Stimulated activated CD8-positive, alpha-beta memory T cell treated with anti-CD3 and anti-CD28 coated beads, Interleukin-7, amount 100 ng/mL, for 1 hour (primary cell): ENCODE data around the gene TRAF3IP3.
A peak's percentile ranks its signal among the peaks of the same experiment; 100 is the strongest.

Source experiments
- DNase-seq, 2 donors: peaks; one replicate each; pipeline ENCODE4 v3.0.0-alpha.2; 2020; ENCODE audit warnings: low read depth in 2 of 2

The TRAF3IP3 gene

DNA sequence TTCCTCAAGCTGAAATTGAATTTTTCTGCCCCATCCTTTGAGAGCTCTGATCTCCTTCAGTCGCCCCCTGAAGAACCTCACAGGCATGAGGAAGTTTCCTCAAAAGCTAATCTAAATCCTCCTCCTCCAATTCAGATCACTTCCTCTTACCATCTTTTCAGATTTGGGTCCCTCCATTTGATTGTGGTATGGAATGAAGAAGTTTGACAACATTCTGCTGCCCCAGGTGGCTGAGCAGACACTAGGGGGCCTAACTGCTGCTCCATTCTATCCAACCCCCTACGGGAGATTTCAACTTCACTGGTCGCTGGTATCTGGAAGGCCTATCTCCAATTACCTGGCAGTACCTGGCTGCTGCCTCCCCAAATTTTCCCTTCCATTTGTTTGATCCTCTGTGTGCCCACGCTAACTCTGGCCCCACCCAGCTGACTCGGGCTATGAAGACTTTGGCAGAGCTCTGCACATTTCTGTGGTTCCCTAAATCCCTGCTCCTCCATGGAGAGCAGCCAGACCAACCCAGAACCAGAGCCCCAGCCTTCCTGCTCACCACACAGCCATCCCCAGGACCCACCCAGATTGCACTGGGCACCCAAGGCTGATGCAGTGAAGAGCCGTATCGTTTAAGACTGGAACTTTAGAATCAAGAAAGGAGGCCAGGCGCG lies 42.3 kb downstream of the TRAF3IP3 start:
- no peak for DNase-seq

DNA sequence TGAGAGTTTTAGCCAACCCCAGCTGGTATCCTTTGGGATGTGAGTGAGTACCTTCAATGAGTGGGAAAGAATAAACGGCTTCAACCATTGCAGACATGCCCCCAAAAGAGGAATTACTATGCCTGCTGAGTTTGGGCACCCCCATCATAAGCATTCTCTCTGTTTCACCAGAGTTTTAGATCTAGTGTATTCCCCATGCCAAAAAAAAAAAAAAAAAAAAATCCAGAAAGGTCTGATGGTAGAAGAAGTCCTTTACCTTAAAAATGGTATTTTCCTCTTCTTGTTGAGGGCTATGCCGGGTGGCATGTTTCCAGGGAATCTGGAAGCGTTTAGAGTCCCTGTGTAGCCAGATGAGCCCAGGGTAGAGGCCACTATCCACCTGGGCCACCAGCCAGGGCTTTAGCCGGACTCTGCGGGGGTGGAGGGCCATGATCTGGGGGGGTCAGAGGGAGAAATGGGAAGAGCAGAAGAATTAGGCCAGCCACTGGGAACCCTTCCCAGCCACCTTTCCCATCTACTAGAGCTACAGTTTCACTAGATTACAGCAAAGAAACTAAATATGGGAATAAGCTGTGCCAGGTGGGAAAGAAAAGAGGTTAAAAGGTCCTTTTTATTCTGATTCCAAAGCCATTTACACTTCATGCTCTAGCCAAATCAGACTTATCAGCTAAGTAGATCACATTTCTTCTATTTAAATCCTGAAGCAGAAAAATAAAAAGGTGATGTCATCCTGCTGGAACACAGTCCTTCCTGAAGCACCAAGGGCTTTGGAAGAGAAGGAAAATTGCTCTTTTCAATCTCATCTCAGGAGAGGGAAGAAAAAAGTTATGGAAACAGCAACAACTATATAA lies 45.4 kb downstream of the TRAF3IP3 start:
- DNase-seq = no peak

DNA sequence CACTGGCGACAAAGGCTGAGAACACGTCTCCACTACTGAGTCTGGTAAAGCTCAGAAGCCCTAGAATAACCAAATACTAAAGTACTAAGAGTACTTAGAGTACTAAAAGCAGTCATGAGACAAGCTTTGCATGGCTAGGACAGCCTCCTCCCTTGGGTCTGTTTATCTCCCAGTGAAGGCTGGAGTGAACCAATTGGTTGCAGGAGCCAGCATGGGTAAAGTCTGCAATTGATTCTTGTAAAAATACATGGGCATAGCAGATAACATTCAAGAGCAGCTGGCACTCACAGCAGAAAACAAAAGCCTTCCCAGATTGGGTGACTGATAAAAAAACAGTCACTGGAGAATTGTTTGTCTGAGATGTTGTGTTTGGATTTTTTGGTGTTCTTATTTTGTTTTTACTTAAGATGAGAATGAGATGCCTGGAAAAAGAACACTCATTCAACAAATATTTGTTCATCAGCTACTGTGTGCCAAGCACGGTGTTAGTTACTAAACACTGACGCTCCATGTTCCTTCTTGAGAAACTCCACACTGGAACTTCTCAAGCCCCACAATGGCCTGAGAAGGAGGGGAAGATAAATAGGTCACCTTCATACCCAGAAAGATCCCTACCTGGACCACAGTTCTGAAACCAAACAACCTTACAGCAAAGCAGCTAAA lies 46.4 kb downstream of the TRAF3IP3 start:
- DNase-seq = no peak

DNA sequence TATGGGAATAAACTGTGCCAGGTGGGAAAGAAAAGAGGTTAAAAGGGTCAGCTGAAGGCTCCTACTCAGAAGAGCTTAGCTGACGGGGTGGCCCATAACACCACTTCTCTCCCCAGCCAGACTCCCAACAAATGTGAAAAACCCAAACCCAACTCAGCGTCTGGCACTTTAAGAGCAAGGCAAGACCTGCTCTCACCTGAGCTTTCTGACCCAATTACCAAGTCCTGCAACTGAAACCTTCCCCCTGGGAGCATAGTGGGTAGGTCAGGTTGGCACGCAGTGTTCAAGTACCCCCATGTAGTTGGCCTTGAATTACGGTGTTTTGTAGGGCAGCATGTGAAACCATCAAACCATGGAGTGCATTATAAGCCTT lies 46.9 kb downstream of the TRAF3IP3 start:
- no peak for DNase-seq

DNA sequence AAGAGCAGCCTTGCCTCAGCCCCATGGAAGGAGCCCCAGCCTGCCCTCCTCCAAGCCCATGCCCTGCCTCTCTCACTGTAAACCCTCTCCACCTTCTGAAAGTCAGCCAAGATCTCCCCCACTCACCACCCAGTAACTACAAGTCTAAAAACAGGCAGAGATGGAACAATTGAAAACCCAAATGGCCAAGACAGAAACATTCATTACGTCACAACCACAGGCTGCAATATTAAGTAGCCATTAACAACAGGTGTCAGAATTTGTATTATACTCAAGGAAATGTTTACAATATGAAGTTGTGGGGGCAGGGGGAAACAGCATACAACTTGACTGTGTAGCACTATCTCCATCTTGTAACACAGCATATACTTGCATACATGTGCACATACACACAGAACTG lies 47.7 kb downstream of the TRAF3IP3 start:
- DNase-seq = no peak

DNA sequence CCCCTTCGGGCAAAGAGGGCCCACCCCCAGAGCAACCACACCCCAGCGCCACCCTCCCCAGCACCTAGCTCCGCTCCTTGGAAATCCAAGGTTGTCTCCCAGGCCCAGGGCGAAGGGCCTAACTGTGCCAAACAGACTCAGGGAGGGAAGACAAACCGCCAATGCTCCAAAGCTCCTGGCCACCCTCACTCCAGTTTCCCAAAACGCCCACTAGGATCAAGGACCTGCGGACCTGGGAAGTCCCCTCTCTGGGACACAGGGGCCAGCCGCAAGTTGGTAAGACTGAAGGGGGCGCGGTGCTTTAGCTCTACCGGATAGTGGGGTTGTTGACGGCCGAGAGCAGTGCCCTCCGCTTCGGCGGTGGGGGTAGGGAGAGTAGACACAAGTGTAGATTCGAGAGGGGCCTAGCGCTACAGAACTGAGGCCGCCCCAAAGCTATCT lies 49.5 kb downstream of the TRAF3IP3 start:
- no peak for DNase-seq

DNA sequence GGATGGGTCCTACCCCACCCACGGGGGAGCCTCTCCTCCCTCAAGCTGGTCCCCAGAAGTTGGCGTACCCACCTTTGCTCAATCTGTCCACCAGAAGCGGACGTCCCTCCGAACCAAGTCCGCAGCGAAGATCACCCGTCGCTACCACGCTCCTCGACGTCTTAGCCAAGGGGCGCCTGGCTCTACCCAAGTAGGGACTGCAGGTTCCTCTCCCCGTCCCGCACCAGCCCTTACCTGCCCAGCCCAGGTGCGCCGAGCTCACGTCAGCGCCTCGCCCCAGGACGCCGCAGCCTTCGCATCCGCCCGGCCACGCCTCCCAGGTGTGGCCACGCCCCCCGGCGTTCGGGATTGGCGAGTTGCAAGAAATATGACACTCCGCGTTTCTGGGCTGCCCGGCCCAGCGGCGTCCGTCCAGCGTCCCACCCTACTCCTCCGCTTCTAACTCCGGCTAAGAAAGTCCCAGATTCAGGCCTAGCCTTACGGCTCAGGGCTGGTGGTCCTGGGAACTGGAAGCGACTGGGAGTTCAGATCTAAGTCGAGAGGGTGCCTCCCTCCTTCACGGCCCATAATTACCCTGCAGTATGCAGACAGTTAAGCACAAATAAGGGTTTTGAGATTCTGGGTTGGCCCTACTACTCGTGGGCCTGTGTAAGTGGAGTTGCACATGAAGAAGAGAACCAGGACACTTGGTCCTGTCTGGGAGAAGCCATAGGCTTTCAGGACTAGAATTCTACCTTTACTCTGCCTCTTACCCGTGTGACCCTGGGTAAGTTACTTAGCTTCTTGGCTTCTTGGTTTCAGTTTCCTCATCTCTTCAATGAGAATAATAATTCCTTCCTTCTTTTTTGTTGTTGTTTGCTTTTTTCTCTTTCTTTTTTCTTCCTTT lies 50.3 kb downstream of the TRAF3IP3 start, which contains the start of gene IRF6:
TSS of gene IRF6 (minus strand) at position 268 of the 886 bp plus-strand sequence. CDS start 4,729 bp downstream, outside the sequence.
- DNase-seq = peak; percentile 40 to 51

DNA sequence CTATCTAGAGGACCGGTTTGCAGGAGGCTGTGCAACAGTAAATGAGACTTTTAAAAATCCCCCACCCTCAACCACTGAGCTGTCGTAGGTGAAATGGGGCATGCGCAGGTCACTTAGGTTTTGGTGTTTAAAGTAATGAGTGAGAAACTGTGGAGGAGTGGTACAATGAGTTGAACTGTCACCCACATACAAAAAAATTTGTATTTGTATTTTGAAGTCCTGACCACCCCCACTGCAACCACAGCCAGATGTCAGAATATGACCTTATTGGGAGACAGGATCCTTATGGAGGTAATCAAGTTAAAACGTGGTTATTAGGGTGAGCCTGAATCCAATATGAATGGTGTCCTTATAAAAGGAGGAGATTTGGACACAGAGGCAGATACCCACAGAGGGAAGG lies 51.7 kb downstream of the TRAF3IP3 start:
- no peak for DNase-seq

DNA sequence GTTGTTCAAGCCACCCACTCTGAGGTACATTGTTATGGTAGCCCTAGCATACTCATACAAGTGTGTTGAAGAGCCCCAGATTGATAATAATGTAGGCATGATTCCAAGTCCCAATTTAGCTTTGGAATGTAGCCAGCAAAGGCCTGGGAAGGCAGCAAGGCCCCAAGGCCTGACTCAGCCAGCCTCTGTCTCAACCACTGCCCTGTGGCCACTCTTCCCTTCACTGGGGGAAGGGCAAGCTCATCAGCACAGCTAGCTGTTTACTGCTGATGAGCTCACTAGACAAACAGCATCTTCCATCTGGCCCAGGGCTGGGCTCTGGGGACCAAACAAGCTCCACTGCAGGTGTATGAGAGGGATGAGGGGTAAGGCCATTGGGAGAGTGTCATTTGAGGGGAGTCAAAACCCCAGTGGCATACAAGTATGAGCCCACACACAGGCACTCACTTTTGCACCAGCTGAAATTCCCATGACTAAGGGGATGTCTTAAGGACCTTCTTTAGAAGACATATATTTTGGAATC lies 52.3 kb downstream of the TRAF3IP3 start:
- no peak for DNase-seq

DNA sequence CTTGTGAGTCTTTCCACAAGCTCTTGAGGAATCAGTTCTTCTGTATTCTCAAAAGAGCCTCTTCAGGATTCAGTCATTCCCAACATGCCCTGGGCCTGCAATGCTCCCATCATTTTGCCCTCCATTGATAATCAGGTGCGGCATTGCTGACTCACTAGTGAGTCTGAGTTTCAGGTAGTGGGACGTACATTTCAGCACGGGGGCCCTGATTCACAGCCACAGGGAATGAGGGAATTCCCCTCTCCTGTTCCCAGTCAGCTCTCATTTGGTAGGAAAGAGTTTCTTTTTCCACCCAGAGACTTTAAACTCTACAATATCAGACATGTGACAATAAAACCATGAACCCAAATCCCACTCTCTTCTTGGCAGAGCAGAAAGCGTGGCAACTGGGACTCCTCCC lies 53.8 kb downstream of the TRAF3IP3 start:
- no peak for DNase-seq

DNA sequence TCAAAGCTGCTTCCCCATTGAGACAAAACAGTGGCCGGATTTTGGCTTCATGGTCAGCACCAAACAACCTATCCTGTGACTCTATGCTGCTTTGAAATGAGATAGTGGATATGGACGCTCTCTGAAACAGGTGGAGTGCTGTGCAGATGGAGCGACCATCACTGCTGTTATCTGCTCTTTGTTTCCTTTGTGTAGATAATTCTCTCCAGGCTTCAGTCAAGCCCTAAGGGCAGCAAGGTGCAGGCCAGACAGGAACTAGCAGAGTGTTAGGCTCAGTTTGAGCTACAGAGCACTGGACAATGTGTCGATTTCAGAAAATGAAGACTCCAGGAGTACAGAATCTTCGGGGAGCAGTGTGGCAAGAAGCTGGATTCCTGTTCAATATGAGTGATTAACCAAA lies 54.9 kb downstream of the TRAF3IP3 start:
- DNase-seq = no peak

DNA sequence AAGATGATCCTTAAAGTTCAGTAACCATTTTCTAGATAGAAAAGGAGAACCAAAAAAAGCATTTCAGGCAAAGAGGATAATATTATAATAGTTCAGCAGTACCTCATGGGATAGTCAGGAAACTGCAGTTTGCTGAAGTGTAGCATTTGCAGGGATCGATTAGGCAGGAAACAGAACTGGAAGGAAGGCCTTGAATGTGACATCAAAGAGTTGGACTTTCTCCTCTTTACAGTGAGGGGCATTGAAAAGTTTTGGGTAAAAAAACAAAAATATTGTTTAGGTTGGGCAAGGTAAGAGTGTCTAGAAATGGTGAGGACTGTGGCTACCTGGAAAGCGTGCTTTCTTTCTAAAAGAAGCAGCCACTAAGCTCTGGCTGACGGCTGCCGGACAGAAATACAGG lies 58.0 kb downstream of the TRAF3IP3 start:
- no peak for DNase-seq

DNA sequence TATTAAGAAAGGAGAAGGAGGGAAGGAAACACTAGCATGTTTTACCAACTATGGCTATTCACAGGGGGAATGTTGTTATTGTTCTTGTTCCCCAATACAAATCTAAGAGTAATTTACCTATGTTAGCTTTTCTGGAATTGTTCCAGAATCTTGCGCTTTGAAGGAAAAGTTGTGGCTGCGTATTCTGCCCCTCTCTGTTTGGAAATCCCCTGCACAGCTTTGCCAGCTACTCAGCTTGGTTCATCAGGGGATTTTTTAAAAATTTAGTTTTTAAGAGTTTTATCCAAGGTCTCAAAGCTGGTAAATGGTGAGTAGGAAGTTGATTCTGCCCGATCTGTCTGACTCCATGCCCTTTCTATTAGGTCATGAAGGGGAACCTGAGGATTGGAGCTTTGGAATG lies 59.6 kb downstream of the TRAF3IP3 start:
- DNase-seq = no peak

DNA sequence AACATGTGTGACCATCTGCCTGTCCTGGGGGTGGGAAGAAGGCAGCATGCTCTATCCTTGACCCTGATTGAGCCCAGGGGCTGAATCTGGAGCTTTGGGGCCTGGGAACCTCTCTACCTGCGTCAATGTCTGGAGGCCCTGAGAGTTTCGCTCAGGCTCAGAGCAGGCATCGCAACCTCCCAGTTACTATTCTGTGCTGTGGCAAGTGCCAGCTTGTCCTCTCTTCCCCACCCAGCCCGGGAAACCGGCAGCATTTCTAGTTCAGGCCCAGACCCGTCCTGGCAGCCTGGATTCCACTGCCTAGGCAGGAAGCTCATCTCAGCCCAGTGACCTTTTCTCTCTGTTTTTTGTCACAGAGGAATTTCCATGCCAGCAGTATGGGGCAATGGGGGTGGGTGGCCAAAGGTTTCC lies 60.1 kb downstream of the TRAF3IP3 start:
- DNase-seq = no peak

DNA sequence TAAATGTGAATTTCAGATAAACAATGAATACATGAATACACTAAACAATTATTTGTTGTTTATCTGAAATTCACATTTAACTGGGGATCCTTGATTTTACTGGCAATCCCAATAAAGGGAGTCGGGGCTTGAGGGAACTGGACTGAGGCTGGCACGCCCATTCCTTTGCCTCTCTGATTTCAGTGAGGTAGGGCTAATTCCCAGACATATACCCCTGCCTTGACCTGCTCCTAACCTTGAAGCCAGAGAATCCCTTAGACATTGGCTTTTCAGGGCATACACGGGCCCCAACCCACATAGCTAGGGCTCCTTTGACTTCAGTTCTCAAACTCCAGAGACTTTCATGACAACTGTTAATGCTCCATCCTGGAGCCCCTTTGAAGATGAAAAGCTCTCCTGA lies 61.1 kb downstream of the TRAF3IP3 start:
- no peak for DNase-seq

DNA sequence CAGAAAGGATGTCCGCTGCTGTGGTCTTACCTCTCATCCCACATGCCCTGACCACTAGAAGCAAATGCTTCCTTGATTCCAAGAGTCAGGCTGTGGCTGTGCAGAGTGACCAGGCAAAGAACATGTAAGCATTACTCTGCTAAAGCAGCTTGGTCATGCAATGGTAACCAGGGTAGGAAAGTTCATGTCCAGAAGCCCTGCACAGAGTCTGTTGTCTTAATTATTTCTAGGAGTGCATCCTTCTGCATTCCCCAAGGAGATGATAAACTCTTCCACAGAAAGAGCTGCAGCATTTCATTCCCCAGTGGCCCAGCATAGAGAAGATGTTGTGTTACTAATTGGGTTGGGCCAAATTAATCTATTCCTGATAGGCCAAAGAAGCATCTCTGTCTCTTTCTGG lies 61.8 kb downstream of the TRAF3IP3 start:
- no peak for DNase-seq

DNA sequence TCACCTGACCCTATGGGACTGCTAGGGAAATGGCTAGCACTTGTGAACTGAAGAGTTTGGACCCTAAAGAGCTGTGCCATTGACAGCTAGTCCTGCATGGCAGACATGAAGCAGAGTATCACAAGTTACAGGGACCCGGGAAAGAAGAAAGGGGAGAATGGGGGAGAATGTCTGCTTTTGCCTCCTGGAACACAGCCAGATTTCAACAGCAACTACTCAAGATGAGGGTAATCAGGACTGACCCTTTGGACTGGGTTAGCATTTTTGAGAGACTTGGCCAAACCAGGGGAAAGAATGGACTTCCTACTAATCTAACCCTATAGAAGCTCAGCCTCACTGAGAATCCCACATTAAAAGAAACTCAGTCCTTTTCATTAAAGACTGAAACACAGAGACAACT lies 63.2 kb downstream of the TRAF3IP3 start:
- no peak for DNase-seq

DNA sequence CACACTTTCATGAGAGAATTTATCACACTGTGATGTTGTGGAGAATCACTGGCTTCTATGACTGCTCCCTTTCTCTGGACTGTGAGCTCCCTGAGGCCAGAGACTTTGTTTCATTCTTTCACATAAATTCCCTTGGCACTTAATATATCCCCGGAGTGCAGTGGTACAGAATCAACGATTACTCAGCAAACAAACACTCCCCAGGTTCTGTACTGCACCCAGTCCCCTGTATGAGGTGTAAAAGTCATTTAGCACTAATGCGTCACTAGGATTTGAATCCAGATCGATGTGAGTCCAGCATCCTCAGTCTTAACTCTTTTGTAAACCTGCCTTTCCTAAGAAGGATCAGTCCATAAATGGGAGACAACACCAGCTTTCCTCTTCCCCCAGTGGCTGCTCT lies 65.1 kb downstream of the TRAF3IP3 start:
- no peak for DNase-seq

DNA sequence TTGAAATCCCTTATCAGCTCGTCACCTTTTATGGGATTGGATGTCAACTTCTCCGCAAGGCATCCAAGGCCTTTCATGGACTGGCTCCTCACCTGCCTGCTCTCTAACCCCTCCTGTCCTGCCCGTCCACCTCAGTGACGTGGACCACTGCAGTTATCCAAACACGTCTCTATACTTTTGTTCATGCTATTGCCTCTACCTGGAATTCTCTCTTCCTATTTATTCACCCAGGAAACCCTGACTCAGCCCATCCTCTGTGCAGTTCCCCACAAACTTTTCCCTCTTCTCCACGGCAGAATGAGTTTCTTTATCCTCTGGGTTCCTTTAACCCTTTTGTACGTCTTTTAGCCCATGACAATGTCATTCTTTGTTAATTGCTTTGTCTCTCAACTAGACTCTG lies 66.9 kb downstream of the TRAF3IP3 start:
- DNase-seq = no peak

DNA sequence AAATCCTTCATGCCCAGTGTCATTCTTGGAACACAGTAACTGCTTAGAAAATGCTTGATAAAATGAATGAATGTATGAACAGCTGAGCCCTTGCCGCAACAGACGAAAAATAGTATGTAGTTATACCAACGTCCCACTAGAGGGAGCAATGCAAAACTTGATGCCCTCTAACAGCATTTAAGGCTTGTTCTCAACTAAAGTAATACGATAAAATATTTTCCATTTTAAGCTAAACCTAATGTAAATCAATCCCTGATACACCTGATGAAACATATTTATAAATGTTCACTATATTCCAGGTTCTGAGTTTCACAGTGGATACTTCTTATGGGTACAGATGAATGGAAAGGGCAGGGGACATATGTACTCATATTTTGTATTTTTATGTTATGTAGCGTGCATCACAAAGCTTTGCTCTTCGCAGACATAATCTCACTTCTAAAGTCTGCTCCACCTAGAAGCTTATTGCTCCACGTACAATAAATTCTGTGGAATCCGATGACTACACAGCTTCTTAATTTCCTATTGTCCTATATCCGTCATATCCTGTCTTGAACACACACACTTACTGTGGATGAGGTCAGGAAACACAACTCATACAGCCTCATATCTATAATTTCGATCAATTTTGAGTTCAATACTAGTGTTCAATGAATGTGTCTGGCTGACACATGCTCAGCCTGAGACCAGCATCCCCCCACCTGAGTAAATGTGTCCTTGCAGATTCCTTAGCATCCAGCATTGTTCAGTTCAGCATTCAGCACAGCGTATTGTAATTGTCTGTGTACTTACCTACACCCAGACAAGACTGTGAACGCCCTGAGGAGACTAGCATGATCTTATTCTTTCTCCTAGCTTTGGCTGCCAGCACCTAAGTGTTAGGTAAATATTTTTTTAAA lies 67.5 kb downstream of the TRAF3IP3 start:
- no peak for DNase-seq
